H1 (cell line): Measurements from ENCODE around the gene DAPK2. TPM values are rescaled to one million over a fixed set of nuclear protein-coding genes. Genes with fewer than 3 reads are reported as not detected.

Experiments
- CTCF ChIA-PET: fragments of 300-600 bp; sonication (Branson Sonifier 250); formaldehyde crosslinking; loops from one replicate; lab custom pipeline; 2021; ENCODE audit not compliant: partially characterized antibody; lab: Charles Lee
- POLR2A ChIA-PET: fragments of 300-600 bp; sonication (Branson Sonifier 250); formaldehyde crosslinking; loops from one replicate; lab custom pipeline; 2021; ENCODE audit warnings: inconsistent platforms; ENCODE audit not compliant: partially characterized antibody; lab: Charles Lee
- DNase-seq, 2 experiments: peaks; one replicate each; pipeline versions ENCODE4 v3.0.0 to v3.0.0-alpha.2; 2010 to 2022; ENCODE audit warnings: low spot score in 2 of 2, low read depth in 1 of 2, mixed read lengths in 1 of 2
- FAIRE-seq: peaks from 2 replicates; lab custom pipeline; 2011; peaks lifted over from hg19 to GRCh38; lab: Jason Lieb, UNC
- H2AFZ ChIP-seq: 2 replicates; pipeline ENCODE4 v1.8.1; 2012; ENCODE audit warnings: low read length, inconsistent platforms
- H2AK5ac ChIP-seq: 2 replicates; pipeline ENCODE4 v1.6.1; 2013; ENCODE audit warnings: low read depth, low read length
- H2BK120ac ChIP-seq: replicated peaks from 2 replicates; pipeline ENCODE3; 2013; ENCODE audit warnings: low read depth, low read length, inconsistent platforms
- H2BK12ac ChIP-seq: 2 replicates; pipeline ENCODE4 v1.6.1; 2013; ENCODE audit warnings: low read depth, low read length
- H2BK15ac ChIP-seq: 2 replicates; pipeline ENCODE4 v1.6.1; 2013; ENCODE audit warnings: low read length
- H2BK20ac ChIP-seq: 2 replicates; pipeline ENCODE4 v1.6.1; 2013; ENCODE audit warnings: low read length
- H2BK5ac ChIP-seq: 2 replicates; pipeline ENCODE4 v1.6.1; 2013; ENCODE audit warnings: low read depth, low read length
- H3K14ac ChIP-seq: 2 replicates; pipeline ENCODE4 v1.6.1; 2013; ENCODE audit warnings: inconsistent platforms; ENCODE audit not compliant: insufficient read length
- H3K18ac ChIP-seq: 2 replicates; pipeline ENCODE4 v1.6.1; 2013; ENCODE audit warnings: low read length; ENCODE audit errors: extremely low read depth
- H3K23ac ChIP-seq: 2 replicates; pipeline ENCODE4 v1.6.1; 2013; ENCODE audit warnings: inconsistent platforms; ENCODE audit not compliant: insufficient read length
- H3K23me2 ChIP-seq: 2 replicates; pipeline ENCODE4 v1.6.1; 2013; ENCODE audit warnings: low read depth, low read length
- H3K27ac ChIP-seq: 2 replicates; pipeline ENCODE4 v1.6.1; 2011; ENCODE audit warnings: low read depth, low read length, inconsistent platforms
- H3K27me3 ChIP-seq, 4 experiments: replicated peaks in 1 of 4; 1 replicate in 1 of 4; 2 replicates in 3 of 4; pipeline versions ENCODE4 v1.6.1 to v1.8.1; 2011 to 2013; ENCODE audit warnings: low read length in 3 of 4, mild to moderate bottlenecking in 3 of 4, inconsistent platforms in 2 of 4, mixed read lengths in 2 of 4, moderate library complexity in 1 of 4; ENCODE audit not compliant: control insufficient read depth in 3 of 4, insufficient read depth in 3 of 4; ENCODE audit errors: extremely low read depth in 1 of 4
- H3K36me3 ChIP-seq, 4 experiments: 2 replicates each; pipeline versions ENCODE4 v1.6.1 to v1.8.1; 2011 to 2013; ENCODE audit warnings: mild to moderate bottlenecking in 4 of 4, low read length in 3 of 4, moderate library complexity in 2 of 4, control low read depth in 1 of 4, inconsistent platforms in 1 of 4; ENCODE audit not compliant: insufficient read depth in 4 of 4, control insufficient read depth in 2 of 4
- H3K4ac ChIP-seq: replicated peaks from 2 replicates; pipeline ENCODE3; 2013; ENCODE audit warnings: low read length, low read depth, mixed read lengths, inconsistent platforms; ENCODE audit not compliant: insufficient read length
- H3K4me1 ChIP-seq, 4 experiments: replicated peaks in 1 of 4; 1 replicate in 1 of 4; 2 replicates in 3 of 4; pipeline versions ENCODE4 v1.6.1 to v1.8.1; 2011 to 2013; ENCODE audit warnings: low read length in 3 of 4, inconsistent platforms in 2 of 4, mixed read lengths in 1 of 4; ENCODE audit not compliant: insufficient read depth in 4 of 4, control insufficient read depth in 3 of 4
- H3K4me2 ChIP-seq, 2 experiments: 2 replicates each; pipeline versions ENCODE4 v1.6.1 to v1.8.1; 2011 to 2013; ENCODE audit warnings: low read depth in 2 of 2, low read length in 2 of 2, control low read depth in 1 of 2, inconsistent platforms in 1 of 2, mild to moderate bottlenecking in 1 of 2; ENCODE audit not compliant: insufficient read depth in 1 of 2
- H3K4me3 ChIP-seq, 4 experiments: fragments of 200-600, 300-600 bp in 1 of 4; sonication (generic), shearing (Covaris generic), sonication (Bioruptor Twin) in 1 of 4; 2 replicates each; pipeline versions ENCODE4 v1.5.1 to v1.8.1; 2011 to 2016; ENCODE audit warnings: low read length in 4 of 4, low read depth in 3 of 4, control low read depth in 2 of 4, inconsistent platforms in 2 of 4, mild to moderate bottlenecking in 2 of 4, mixed read lengths in 1 of 4, moderate library complexity in 1 of 4; ENCODE audit not compliant: insufficient read depth in 2 of 4; ENCODE audit errors: extremely low read depth in 1 of 4
- H3K56ac ChIP-seq: replicated peaks from 2 replicates; pipeline ENCODE3; 2013; ENCODE audit warnings: low read depth, mild to moderate bottlenecking, mixed read lengths, low read length, inconsistent platforms; ENCODE audit not compliant: insufficient read length
- H3K79me1 ChIP-seq: 2 replicates; pipeline ENCODE4 v1.6.1; 2013; ENCODE audit warnings: low read depth, low read length, control low read depth
- H3K79me2 ChIP-seq, 2 experiments: 2 replicates each; pipeline versions ENCODE4 v1.6.1 to v1.8.1; 2012 to 2013; ENCODE audit warnings: low read length in 2 of 2, mild to moderate bottlenecking in 2 of 2, inconsistent platforms in 1 of 2; ENCODE audit not compliant: insufficient read depth in 2 of 2, control insufficient read depth in 1 of 2
- H3K9ac ChIP-seq, 4 experiments: replicated peaks in 1 of 4; 1 replicate in 1 of 4; 2 replicates in 3 of 4; pipeline versions ENCODE4 v1.6.1 to v1.8.1; 2011 to 2013; ENCODE audit warnings: low read depth in 3 of 4, low read length in 3 of 4, control low read depth in 2 of 4, mild to moderate bottlenecking in 2 of 4, moderate library complexity in 2 of 4, inconsistent platforms in 1 of 4; ENCODE audit errors: extremely low read depth in 1 of 4
- H3K9me3 ChIP-seq, 2 experiments: 2 replicates each; pipeline versions ENCODE4 v1.6.1 to v1.8.1; 2012 to 2013; ENCODE audit warnings: mild to moderate bottlenecking in 2 of 2, moderate library complexity in 2 of 2, control low read depth in 1 of 2, inconsistent platforms in 1 of 2, low read depth in 1 of 2, low read length in 1 of 2, mixed read lengths in 1 of 2; ENCODE audit not compliant: insufficient read depth in 2 of 2
- H4K20me1 ChIP-seq, 2 experiments: replicated peaks in 1 of 2; 2 replicates each; pipeline versions ENCODE3 to v1.8.1; 2011 to 2013; ENCODE audit warnings: inconsistent platforms in 2 of 2, low read length in 2 of 2, mild to moderate bottlenecking in 1 of 2; ENCODE audit not compliant: insufficient read depth in 2 of 2, control insufficient read depth in 1 of 2
- H4K5ac ChIP-seq: 2 replicates; pipeline ENCODE4 v1.6.1; 2013; ENCODE audit warnings: low read length, low read depth, mixed read lengths, inconsistent platforms; ENCODE audit not compliant: insufficient read length
- H4K8ac ChIP-seq: 2 replicates; pipeline ENCODE4 v1.8.0; 2013; ENCODE audit warnings: mild to moderate bottlenecking, moderate library complexity, low read length, inconsistent platforms; ENCODE audit not compliant: insufficient read depth; ENCODE audit errors: extremely low read depth
- H4K91ac ChIP-seq: replicated peaks from 2 replicates; pipeline ENCODE3; 2013; ENCODE audit warnings: low read length, mixed read lengths, inconsistent platforms; ENCODE audit not compliant: insufficient read length
- ASH2L ChIP-seq: fragments of 200-600, 300-600 bp; sonication (generic); IDR thresholded peaks from one replicate; pipeline ENCODE4 v1.7.1; 2017; ENCODE audit warnings: low read length
- CHD1 ChIP-seq: IDR thresholded peaks from 2 replicates; pipeline ENCODE4 v1.6.1; 2012; ENCODE audit warnings: low read depth, low read length, improper control_type of control experiment
- CHD2 ChIP-seq: IDR thresholded peaks from 2 replicates; pipeline ENCODE4 v1.6.1; 2012; ENCODE audit warnings: low read length, improper control_type of control experiment
- CTCF ChIP-seq, 3 experiments: IDR thresholded peaks; 1 replicate in 2 of 3; 2 replicates in 1 of 3; pipeline versions ENCODE4 v1.5.1 to v1.6.1; 2011; ENCODE audit warnings: low read length in 3 of 3, mild to moderate bottlenecking in 3 of 3, inconsistent platforms in 2 of 3, low read depth in 1 of 3, moderate library complexity in 1 of 3; ENCODE audit not compliant: insufficient read depth in 1 of 3; ENCODE audit errors: control extremely low read depth in 1 of 3
- FOSL1 ChIP-seq: IDR thresholded peaks from 2 replicates; pipeline ENCODE4 v1.6.1; 2011; ENCODE audit warnings: mild to moderate bottlenecking, low read depth, low read length, moderate library complexity; ENCODE audit not compliant: insufficient read depth
- GTF2F1 ChIP-seq: IDR thresholded peaks from 2 replicates; pipeline ENCODE4 v1.6.1; 2012; ENCODE audit warnings: low read depth, low read length, improper control_type of control experiment, borderline replicate concordance
- HDAC6 ChIP-seq: IDR thresholded peaks from one replicate; pipeline ENCODE4 v1.7.1; 2012; ENCODE audit warnings: low read depth, mild to moderate bottlenecking, inconsistent platforms, low read length, moderate library complexity
- KDM5A ChIP-seq: fragments of 200-600 bp; IDR thresholded peaks from 2 replicates; pipeline ENCODE4 v1.7.1; 2012; ENCODE audit warnings: mild to moderate bottlenecking, low read length, inconsistent platforms, mixed read lengths
- POU5F1 ChIP-seq: IDR thresholded peaks from 2 replicates; pipeline ENCODE4 v1.6.1; 2011; ENCODE audit warnings: low read depth, mild to moderate bottlenecking, low read length, moderate library complexity
- RFX5 ChIP-seq: IDR thresholded peaks from 2 replicates; pipeline ENCODE4 v1.6.1; 2011; ENCODE audit warnings: low read depth, low read length, improper control_type of control experiment, borderline replicate concordance
- RXRA ChIP-seq: IDR thresholded peaks from 2 replicates; pipeline ENCODE4 v1.6.1; 2011; ENCODE audit warnings: low read depth, mild to moderate bottlenecking, low read length, moderate library complexity; ENCODE audit not compliant: insufficient read depth
- SRF ChIP-seq: IDR thresholded peaks from 2 replicates; pipeline ENCODE4 v1.6.1; 2011; ENCODE audit warnings: mild to moderate bottlenecking, low read depth, low read length, moderate library complexity
- WGBS, 2 experiments: shearing (Covaris generic) in 1 of 2; methylation state at CpG; one replicate each; pipeline versions ENCODE4 v1.1.6 to v1.1.7; 2013 to 2015; ENCODE audit warnings: low lambda C conversion rate in 2 of 2, mixed read lengths in 2 of 2, inconsistent platforms in 1 of 2, low coverage in 1 of 2, missing lambda C conversion rate in 1 of 2; ENCODE audit not compliant: insufficient replicate concordance in 2 of 2, insufficient coverage in 1 of 2, insufficient read length in 1 of 2; ENCODE audit errors: extremely low coverage in 1 of 2, missing lambda C conversion rate in 1 of 2; 5-methylcytosine and 5-hydroxymethylcytosine counted together
- polyA plus RNA-seq, 7 experiments: library from polyadenylated mRNA; depleted of rRNA in 3 of 7; stranded (reverse) in 5 of 7; unstranded in 2 of 7; fragments of >200 nt in 5 of 7; fragments of 200-250 nt in 2 of 7; gene quantifications; 1 replicate in 5 of 7; 2 replicates in 1 of 7; 4 replicates in 1 of 7; pipeline versions ENCODE4 v1.2.1 to v1.2.3, GENCODE V29; 2011 to 2013; ENCODE audit warnings: missing spikeins in 2 of 7, mixed read lengths in 2 of 7
- total RNA-seq: library from RNA; stranded (reverse); fragmentation: NEBNext Ultra II Directional; extraction: Animal tissue kit (Norgen Biotek cat#: 25700); gene quantifications from 2 replicates; pipeline ENCODE4 v1.2.1, GENCODE V29; 2021

Gene DAPK2
- total and polyA plus RNA-seq, 2 of the 8 experiments (the other 6 are each of a cell fraction or from before 2014, with no cell fraction given), result 1.8 to 2.9 TPM

DNA sequence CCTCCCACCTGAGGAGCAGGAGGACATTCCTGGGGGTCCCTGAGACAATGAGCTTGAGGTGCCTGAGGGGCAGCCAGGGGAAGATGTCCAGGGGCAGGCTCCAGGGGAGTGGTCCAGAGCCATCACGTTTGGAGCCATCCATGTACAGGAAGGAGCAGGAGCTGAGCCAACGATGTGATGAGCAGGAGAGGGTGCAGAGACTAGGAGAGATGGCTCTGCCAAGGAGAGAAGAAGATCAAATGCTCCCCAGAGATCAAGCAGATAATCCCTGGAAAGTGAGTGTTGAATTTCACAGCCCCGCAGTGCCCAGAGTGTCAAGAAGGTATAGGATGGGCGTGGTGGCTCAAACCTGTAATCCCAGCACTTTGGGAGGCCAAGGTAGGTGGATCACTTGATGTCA lies 114.7 kb downstream of the DAPK2 start:
- H3K9me3 ChIP-seq, result no peaks in the 10 kb centered on the region
- no peak overlapping the region for H2BK120ac ChIP-seq
- H2BK12ac ChIP-seq, result no peak overlapping the region
- no peak overlapping the region for H3K9ac ChIP-seq
- 92% methylated on average over 4 of the region's 4 CpGs; no CpG with 5 or more reads in 1 of the 2 experiments for WGBS, 2 experiments
- no peaks in the 10 kb centered on the region for H3K23me2 ChIP-seq
- H3K79me2 ChIP-seq, result no peaks in the 10 kb centered on the region
- H4K20me1 ChIP-seq, result no peaks in the 10 kb centered on the region
- H3K36me3 ChIP-seq, result no peaks in the 10 kb centered on the region
- TF ChIP-seq SRF (no peak), KDM5A (no peak), CTCF (IDR thresholded peaks at IDR 0.05; ENCODE audit: control extremely low read depth in 1 of 3, insufficient read depth in 1 of 3, low read depth in 1 of 3, low read length in 3 of 3) (no peak), POU5F1 (no peak), HDAC6 (no peak), FOSL1 (no peak), RXRA (no peak), ASH2L (no peak), GTF2F1 (no peak), CHD2 (no peak), RFX5 (no peak), CHD1 (no peak)
- no peak overlapping the region for H2BK5ac ChIP-seq
- H3K4me1 ChIP-seq, result no peaks in the 10 kb centered on the region; a peak in 1 of 7 replicates
- FAIRE-seq (no peak), DNase-seq (no peak)
- H4K5ac ChIP-seq, result no peak overlapping the region
- no peak overlapping the region for H4K91ac ChIP-seq
- no peak overlapping the region for H3K14ac ChIP-seq
- no peak overlapping the region for H3K4me3 ChIP-seq
- H3K4me2 ChIP-seq, result no peak overlapping the region
- POLR2A ChIA-PET, result interaction anchor here (0.6 kb wide), 1 partner anchor 162 kb away, joined by 4 read pairs; the partner anchor contains the start of gene CIAO2A
- H3K18ac ChIP-seq, result no peak overlapping the region
- H3K27ac ChIP-seq, result no peak overlapping the region
- H4K8ac ChIP-seq, result no peak overlapping the region
- no peak overlapping the region for H3K23ac ChIP-seq
- no peak overlapping the region for H2BK15ac ChIP-seq
- H2AFZ ChIP-seq, result no peak overlapping the region
- no peak overlapping the region for H2AK5ac ChIP-seq
- no peaks in the 10 kb centered on the region for H3K79me1 ChIP-seq
- CTCF ChIA-PET, result interaction anchor here (0.9 to 4.8 kb wide), 4 partner anchors 14 to 136 kb away, joined by 3 to 45 read pairs (median 4); no protein-coding TSS in a partner anchor
- H3K4ac ChIP-seq, result no peak overlapping the region
- no peaks in the 10 kb centered on the region for H3K27me3 ChIP-seq
- H3K56ac ChIP-seq, result no peak overlapping the region
- no peak overlapping the region for H2BK20ac ChIP-seq
